HepG2 (cell line): ENCODE measurements around the gene VCAM1. TPM values are rescaled to one million over a fixed set of nuclear protein-coding genes. Genes with fewer than 3 reads are reported as not detected.
A peak's percentile ranks its signal among the peaks of the same experiment; 100 is the strongest.

Experiments used
- AGO1 ChIP-seq: fragments of 200-400 bp; formaldehyde crosslinking; IDR thresholded peaks from 2 replicates; pipeline ENCODE4 v1.6.1; 2017; ENCODE audit warnings: mild to moderate bottlenecking, low read depth, low read length, moderate library complexity; ENCODE audit not compliant: poor library complexity, severe bottlenecking
- ATF4 ChIP-seq, 2 experiments: fragments of 450-650 bp in 1 of 2; sonication (generic) in 1 of 2; formaldehyde crosslinking; IDR thresholded peaks; 2 replicates each; pipeline versions ENCODE4 v1.5.0 to v1.8.0; 2020 to 2022; ENCODE audit warnings: mild to moderate bottlenecking in 1 of 2, missing genetic modification reagents in 1 of 2
- CENPBD1 ChIP-seq: sonication (generic); formaldehyde crosslinking; IDR thresholded peaks from 2 replicates; pipeline ENCODE4 v1.8.0; 2022; ENCODE audit warnings: missing genetic modification reagents, low read depth, mild to moderate bottlenecking, borderline replicate concordance
- FLYWCH1 ChIP-seq: sonication (generic); formaldehyde crosslinking; IDR thresholded peaks from 2 replicates; pipeline ENCODE4 v1.8.1; 2023; ENCODE audit warnings: mild to moderate bottlenecking, missing genetic modification reagents
- HOXA7 ChIP-seq: sonication (generic); formaldehyde crosslinking; IDR thresholded peaks from 2 replicates; pipeline ENCODE4 v1.8.1; 2022; ENCODE audit warnings: mild to moderate bottlenecking, missing genetic modification reagents, moderate library complexity
- JUNB ChIP-seq: sonication (generic); formaldehyde crosslinking; IDR thresholded peaks from 2 replicates; pipeline ENCODE4 v1.8.0; 2022; ENCODE audit warnings: missing genetic modification reagents, mild to moderate bottlenecking, borderline replicate concordance
- MIXL1 ChIP-seq: IDR thresholded peaks from 2 replicates; pipeline ENCODE4 v1.6.1; 2016
- NR2F2 ChIP-seq: IDR thresholded peaks from 2 replicates; pipeline ENCODE4 v1.6.1; 2012; ENCODE audit warnings: low read depth, inconsistent platforms, borderline replicate concordance
- REPIN1 ChIP-seq: sonication (generic); formaldehyde crosslinking; IDR thresholded peaks from 2 replicates; pipeline ENCODE4 v1.8.0; 2022; ENCODE audit warnings: missing genetic modification reagents, low read depth, mild to moderate bottlenecking, borderline replicate concordance
- TCF12 ChIP-seq, 2 experiments: fragments of 450-650 bp in 1 of 2; sonication (generic) in 1 of 2; formaldehyde crosslinking in 1 of 2; IDR thresholded peaks; 2 replicates each; pipeline versions ENCODE4 v1.6.1 to v1.8.0; 2017 to 2022; ENCODE audit warnings: antibody characterized with exemption in 1 of 2, mild to moderate bottlenecking in 1 of 2, missing genetic modification reagents in 1 of 2, moderate library complexity in 1 of 2
- ZNF12 ChIP-seq: sonication (generic); formaldehyde crosslinking; IDR thresholded peaks from 2 replicates; pipeline ENCODE4 v1.5.0; 2020; ENCODE audit warnings: missing genetic modification reagents
- ZNF564 ChIP-seq: sonication (generic); formaldehyde crosslinking; IDR thresholded peaks from 2 replicates; pipeline ENCODE4 v1.8.1; 2023; ENCODE audit warnings: mild to moderate bottlenecking, missing genetic modification reagents
- ZNF614 ChIP-seq: IDR thresholded peaks from 2 replicates; pipeline ENCODE4 v1.6.1; 2018; ENCODE audit warnings: missing biosample characterization, missing genetic modification reagents, inconsistent platforms, borderline replicate concordance
- polyA plus RNA-seq, 8 experiments: library from polyadenylated mRNA; depleted of rRNA in 3 of 8; stranded (reverse) in 7 of 8; unstranded in 1 of 8; fragments of >200 nt; fragmentation: Illumina TruSeq in 4 of 8; extraction: Trizol in 4 of 8; gene quantifications; 2 replicates each; pipeline versions ENCODE4 v1.2.1 to v1.2.3, GENCODE V29; 2011 to 2016; ENCODE audit warnings: low read depth in 4 of 8, missing spikeins in 1 of 8, mixed read lengths in 1 of 8; ENCODE audit not compliant: insufficient read depth in 1 of 8
- total RNA-seq, 5 experiments: library from RNA; depleted of rRNA; stranded (reverse); fragments of >200 nt; fragmentation: Illumina TruSeq; extraction: Trizol; gene quantifications; 2 replicates each; pipeline ENCODE4 v1.2.3, GENCODE V29; 2016; ENCODE audit warnings: low read depth in 1 of 5
- TF ChIP-seq, protein P1 (sequence below): sonication (generic); formaldehyde crosslinking; IDR thresholded peaks from 2 replicates; pipeline ENCODE4 v1.4.0; 2020; ENCODE audit warnings: missing genetic modification reagents, borderline replicate concordance
- TF ChIP-seq, protein P2 (sequence below): sonication (generic); formaldehyde crosslinking; IDR thresholded peaks from 2 replicates; pipeline ENCODE4 v1.5.1; 2020; ENCODE audit warnings: mild to moderate bottlenecking, missing genetic modification reagents
- TF ChIP-seq, protein P3 (sequence below), 2 experiments: sonication (generic) in 1 of 2; formaldehyde crosslinking in 1 of 2; IDR thresholded peaks; 2 replicates each; pipeline versions ENCODE4 v1.4.0 to v1.6.1; 2016 to 2020; ENCODE audit warnings: borderline replicate concordance in 1 of 2, low read depth in 1 of 2, mild to moderate bottlenecking in 1 of 2, missing genetic modification reagents in 1 of 2
- TF ChIP-seq, protein P4 (sequence below): sonication (generic); formaldehyde crosslinking; conservative IDR thresholded peaks from 2 replicates; pipeline ENCODE4 v1.5.0; 2020; ENCODE audit warnings: missing genetic modification reagents

Gene VCAM1
- total and polyA plus RNA-seq, 2 of the 13 experiments (the other 11 are each of a cell fraction or from before 2014, with no cell fraction given): not detected

DNA sequence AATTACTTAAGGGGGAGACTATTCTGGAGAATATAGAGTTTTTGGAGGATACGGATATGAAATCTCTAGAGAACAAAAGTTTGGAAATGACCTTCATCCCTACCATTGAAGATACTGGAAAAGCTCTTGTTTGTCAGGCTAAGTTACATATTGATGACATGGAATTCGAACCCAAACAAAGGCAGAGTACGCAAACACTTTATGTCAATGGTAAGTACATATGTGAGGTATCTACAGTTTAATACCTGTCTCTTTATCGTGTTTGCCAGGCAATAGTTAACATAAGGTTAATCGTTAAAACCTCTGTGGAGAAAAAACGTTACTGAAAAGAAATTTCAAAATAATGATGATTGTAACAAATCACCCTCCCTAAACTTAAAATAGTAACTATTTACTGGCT lies 11.8 kb downstream of the VCAM1 start (continued):
- TF ChIP-seq, protein P1, sequence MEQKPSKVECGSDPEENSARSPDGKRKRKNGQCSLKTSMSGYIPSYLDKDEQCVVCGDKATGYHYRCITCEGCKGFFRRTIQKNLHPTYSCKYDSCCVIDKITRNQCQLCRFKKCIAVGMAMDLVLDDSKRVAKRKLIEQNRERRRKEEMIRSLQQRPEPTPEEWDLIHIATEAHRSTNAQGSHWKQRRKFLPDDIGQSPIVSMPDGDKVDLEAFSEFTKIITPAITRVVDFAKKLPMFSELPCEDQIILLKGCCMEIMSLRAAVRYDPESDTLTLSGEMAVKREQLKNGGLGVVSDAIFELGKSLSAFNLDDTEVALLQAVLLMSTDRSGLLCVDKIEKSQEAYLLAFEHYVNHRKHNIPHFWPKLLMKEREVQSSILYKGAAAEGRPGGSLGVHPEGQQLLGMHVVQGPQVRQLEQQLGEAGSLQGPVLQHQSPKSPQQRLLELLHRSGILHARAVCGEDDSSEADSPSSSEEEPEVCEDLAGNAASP: no peak
- no peak for TF ChIP-seq REPIN1 (CRISPR knock-in tag)
- no peak for TF ChIP-seq ZNF614 (CRISPR knock-in tag)
- TF ChIP-seq, protein P2, sequence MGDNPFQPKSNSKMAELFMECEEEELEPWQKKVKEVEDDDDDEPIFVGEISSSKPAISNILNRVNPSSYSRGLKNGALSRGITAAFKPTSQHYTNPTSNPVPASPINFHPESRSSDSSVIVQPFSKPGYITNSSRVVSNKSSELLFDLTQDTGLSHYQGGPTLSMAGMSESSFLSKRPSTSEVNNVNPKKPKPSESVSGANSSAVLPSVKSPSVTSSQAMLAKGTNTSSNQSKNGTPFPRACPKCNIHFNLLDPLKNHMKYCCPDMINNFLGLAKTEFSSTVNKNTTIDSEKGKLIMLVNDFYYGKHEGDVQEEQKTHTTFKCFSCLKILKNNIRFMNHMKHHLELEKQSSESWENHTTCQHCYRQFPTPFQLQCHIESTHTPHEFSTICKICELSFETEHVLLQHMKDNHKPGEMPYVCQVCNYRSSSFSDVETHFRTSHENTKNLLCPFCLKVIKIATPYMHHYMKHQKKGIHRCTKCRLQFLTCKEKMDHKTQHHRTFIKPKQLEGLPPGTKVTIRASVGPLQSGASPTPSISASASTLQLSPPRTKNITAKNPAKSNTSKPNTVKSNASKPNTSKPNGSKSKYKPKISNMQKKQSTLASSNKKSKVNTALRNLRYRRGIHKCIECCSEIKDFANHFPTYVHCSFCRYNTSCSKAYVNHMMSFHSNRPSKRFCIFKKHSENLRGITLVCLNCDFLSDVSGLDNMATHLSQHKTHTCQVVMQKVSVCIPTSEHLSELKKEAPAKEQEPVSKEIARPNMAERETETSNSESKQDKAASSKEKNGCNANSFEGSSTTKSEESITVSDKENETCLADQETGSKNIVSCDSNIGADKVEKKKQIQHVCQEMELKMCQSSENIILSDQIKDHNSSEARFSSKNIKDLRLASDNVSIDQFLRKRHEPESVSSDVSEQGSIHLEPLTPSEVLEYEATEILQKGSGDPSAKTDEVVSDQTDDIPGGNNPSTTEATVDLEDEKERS (CRISPR knock-in tag): no peak
- TF ChIP-seq, protein P3, sequence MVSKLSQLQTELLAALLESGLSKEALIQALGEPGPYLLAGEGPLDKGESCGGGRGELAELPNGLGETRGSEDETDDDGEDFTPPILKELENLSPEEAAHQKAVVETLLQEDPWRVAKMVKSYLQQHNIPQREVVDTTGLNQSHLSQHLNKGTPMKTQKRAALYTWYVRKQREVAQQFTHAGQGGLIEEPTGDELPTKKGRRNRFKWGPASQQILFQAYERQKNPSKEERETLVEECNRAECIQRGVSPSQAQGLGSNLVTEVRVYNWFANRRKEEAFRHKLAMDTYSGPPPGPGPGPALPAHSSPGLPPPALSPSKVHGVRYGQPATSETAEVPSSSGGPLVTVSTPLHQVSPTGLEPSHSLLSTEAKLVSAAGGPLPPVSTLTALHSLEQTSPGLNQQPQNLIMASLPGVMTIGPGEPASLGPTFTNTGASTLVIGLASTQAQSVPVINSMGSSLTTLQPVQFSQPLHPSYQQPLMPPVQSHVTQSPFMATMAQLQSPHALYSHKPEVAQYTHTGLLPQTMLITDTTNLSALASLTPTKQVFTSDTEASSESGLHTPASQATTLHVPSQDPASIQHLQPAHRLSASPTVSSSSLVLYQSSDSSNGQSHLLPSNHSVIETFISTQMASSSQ (IDR thresholded peaks at IDR 0.05; ENCODE audit: low read depth): peak; percentile 50; the same call in 1 of the 2 replicates
- TF ChIP-seq, protein P3 (CRISPR knock-in tag; IDR thresholded peaks at IDR 0.05; ENCODE audit: borderline replicate concordance): peak; percentile 53; the same call in 1 of the 2 replicates
- TF ChIP-seq, protein P4, sequence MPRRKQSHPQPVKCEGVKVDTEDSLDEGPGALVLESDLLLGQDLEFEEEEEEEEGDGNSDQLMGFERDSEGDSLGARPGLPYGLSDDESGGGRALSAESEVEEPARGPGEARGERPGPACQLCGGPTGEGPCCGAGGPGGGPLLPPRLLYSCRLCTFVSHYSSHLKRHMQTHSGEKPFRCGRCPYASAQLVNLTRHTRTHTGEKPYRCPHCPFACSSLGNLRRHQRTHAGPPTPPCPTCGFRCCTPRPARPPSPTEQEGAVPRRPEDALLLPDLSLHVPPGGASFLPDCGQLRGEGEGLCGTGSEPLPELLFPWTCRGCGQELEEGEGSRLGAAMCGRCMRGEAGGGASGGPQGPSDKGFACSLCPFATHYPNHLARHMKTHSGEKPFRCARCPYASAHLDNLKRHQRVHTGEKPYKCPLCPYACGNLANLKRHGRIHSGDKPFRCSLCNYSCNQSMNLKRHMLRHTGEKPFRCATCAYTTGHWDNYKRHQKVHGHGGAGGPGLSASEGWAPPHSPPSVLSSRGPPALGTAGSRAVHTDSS: no peak
- no peak for TF ChIP-seq AGO1
- TF ChIP-seq NR2F2: no peak
- TF ChIP-seq ATF4 (CRISPR knock-in tag; IDR thresholded peaks at IDR 0.05): no peak
- no peak for TF ChIP-seq FLYWCH1 (CRISPR knock-in tag)
- no peak for TF ChIP-seq JUNB (CRISPR knock-in tag)
- no peak for TF ChIP-seq TCF12 (IDR thresholded peaks at IDR 0.05)
- TF ChIP-seq TCF12 (CRISPR knock-in tag; IDR thresholded peaks at IDR 0.05): no peak
- TF ChIP-seq ZNF12 (CRISPR knock-in tag): no peak
- TF ChIP-seq CENPBD1 (CRISPR knock-in tag): no peak
- no peak for TF ChIP-seq HOXA7 (CRISPR knock-in tag)
- peak; percentile 80; the same call in 1 of the 2 replicates for TF ChIP-seq MIXL1 (CRISPR knock-in tag)
- no peak for TF ChIP-seq ZNF564
